Gastrocnemius medialis (tissue), 4 donors: ENCODE data around the gene GP9.

Source experiments
- POLR2A ChIP-seq, 2 donors: fragments of 450-650 bp; IDR thresholded peaks; one replicate each; pipeline ENCODE4 v1.6.1; 2017; ENCODE audit warnings: antibody characterized with exemption in 2 of 2, mild to moderate bottlenecking in 2 of 2, moderate library complexity in 2 of 2
- TF ChIP-seq, protein P1 (sequence below), 5 experiments: fragments of 450-650 bp in 3 of 5; fragments of 200-600 bp in 2 of 5; sonication (generic) in 2 of 5; IDR thresholded peaks in 4 of 5; conservative IDR thresholded peaks in 1 of 5; 1 replicate in 4 of 5; 2 replicates in 1 of 5; pipeline ENCODE4 v1.5.1; 2016 to 2019; ENCODE audit warnings: antibody characterized with exemption in 5 of 5, mild to moderate bottlenecking in 3 of 5, moderate library complexity in 3 of 5

DNA sequence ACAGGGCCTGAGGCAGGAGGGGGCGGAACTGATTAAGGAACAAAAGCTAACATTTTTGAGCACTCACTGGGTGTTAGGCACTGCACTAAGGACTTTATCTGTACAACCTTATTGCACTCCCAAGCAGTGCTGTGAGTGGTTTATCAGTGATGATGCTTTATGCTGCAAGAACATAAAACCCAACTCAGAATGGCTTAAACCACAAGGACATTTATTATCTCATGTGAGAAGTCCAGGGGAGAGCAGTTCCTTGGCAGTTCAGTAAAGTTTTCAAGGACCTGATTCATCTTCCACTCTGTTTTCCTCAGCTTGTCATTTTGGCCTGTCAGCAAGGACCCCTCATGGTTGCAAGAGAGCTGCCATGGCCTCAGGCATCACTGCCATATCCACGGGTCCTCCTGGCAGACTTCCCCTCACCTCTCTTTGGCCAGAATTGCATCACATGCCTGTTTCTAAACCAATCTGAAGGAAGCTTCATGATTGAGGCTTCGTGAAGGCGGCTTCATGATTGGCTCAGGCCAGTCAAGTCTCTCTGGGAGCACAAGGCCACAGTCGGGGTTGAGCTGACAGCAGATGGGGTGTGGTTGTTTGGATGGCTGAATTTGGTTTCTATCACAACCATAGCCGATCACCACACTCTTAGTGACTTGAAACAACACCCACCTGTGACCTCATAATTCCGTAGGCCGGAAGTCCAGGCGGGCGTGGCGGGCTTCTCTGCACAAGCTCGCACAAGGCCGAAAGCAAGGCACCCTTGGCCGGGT, 43.7 kb upstream of the GP9 start:
- no peak for TF ChIP-seq POLR2A (IDR thresholded peaks at IDR 0.05)
- TF ChIP-seq, protein P1, sequence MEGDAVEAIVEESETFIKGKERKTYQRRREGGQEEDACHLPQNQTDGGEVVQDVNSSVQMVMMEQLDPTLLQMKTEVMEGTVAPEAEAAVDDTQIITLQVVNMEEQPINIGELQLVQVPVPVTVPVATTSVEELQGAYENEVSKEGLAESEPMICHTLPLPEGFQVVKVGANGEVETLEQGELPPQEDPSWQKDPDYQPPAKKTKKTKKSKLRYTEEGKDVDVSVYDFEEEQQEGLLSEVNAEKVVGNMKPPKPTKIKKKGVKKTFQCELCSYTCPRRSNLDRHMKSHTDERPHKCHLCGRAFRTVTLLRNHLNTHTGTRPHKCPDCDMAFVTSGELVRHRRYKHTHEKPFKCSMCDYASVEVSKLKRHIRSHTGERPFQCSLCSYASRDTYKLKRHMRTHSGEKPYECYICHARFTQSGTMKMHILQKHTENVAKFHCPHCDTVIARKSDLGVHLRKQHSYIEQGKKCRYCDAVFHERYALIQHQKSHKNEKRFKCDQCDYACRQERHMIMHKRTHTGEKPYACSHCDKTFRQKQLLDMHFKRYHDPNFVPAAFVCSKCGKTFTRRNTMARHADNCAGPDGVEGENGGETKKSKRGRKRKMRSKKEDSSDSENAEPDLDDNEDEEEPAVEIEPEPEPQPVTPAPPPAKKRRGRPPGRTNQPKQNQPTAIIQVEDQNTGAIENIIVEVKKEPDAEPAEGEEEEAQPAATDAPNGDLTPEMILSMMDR (IDR thresholded peaks at IDR 0.05 in 4 of 5, conservative IDR thresholded peaks at IDR 0.05 in 1 of 5), result no peak
